ENCODE measurements around the gene CHID1.

- TF ChIP-seq CTCF (IDR thresholded peaks at IDR 0.05) (no peak), POLR2A (IDR thresholded peaks at IDR 0.05) (no peak)
Observed at GRCh38 chr11:927871-928270, 17.3 kb upstream of the CHID1 start.
